Measurements from ENCODE around the gene RAPGEF3. TPM values are rescaled to one million over a fixed set of nuclear protein-coding genes. Genes with fewer than 3 reads are reported as not detected.

RAPGEF3 gene
- total and polyA plus RNA-seq, 4 donors = 1.3 to 4.3 (median 1.4) TPM

- TF ChIP-seq CTCF (IDR thresholded peaks at IDR 0.05; ENCODE audit: low read depth, low read length, missing input control) = no peak
These were observed 32.1 kb upstream of the RAPGEF3 start (continued) for GRCh38 chr12:47790676-47791350.

- H3K4me3 ChIP-seq (ENCODE audit: low read depth in 1 of 3, low read length in 3 of 3) = no peak overlapping the region
These were observed 31.2 kb upstream of the RAPGEF3 start for GRCh38 chr12:47789712-47790489.

More at GRCh38 chr12:47789712-47790489, 31.2 kb upstream of the RAPGEF3 start:
- WGBS = 92% methylated on average over 22 of the region's 22 CpGs
- Histone ChIP-seq H3K27ac (ENCODE audit: low read depth in 1 of 2, low read length in 2 of 2) (no peak overlapping the region), H3K4me1 (ENCODE audit: control insufficient read depth in 4 of 4, insufficient read depth in 4 of 4, low read length in 3 of 4) (no peaks in the 10 kb centered on the region), H3K36me3 (ENCODE audit: control insufficient read depth in 4 of 4, insufficient read depth in 3 of 4, low read depth in 1 of 4, low read length in 3 of 4) (peaks cover 2 to 39% (median 4%) of the 10 kb centered on the region in 4 donors), H3K27me3 (ENCODE audit: control insufficient read depth in 4 of 4, insufficient read depth in 4 of 4, low read length in 3 of 4) (no peaks in the 10 kb centered on the region), H3K9me3 (ENCODE audit: control insufficient read depth in 4 of 4, low read length in 3 of 4) (no peaks in the 10 kb centered on the region), H3K9ac (ENCODE audit: low read depth in 1 of 2, low read length in 2 of 2) (no peak overlapping the region)
- TF ChIP-seq HNF4A (conservative IDR thresholded peaks at IDR 0.05) (no peak), GABPA (IDR thresholded peaks at IDR 0.05 in 1 of 2, conservative IDR thresholded peaks at IDR 0.05 in 1 of 2) (no peak), MAX (IDR thresholded peaks at IDR 0.05) (no peak), ZBTB33 (IDR thresholded peaks at IDR 0.05) (no peak), REST (IDR thresholded peaks at IDR 0.05) (no peak), FOXA1 (IDR thresholded peaks at IDR 0.05) (no peak), FOXA2 (IDR thresholded peaks at IDR 0.05) (no peak), ATF3 (IDR thresholded peaks at IDR 0.05) (no peak), EGR1 (IDR thresholded peaks at IDR 0.05; ENCODE audit: low read depth in 2 of 2) (no peak), RAD21 (IDR thresholded peaks at IDR 0.05) (no peak), NR2F2 (IDR thresholded peaks at IDR 0.05) (no peak), HNF4G (IDR thresholded peaks at IDR 0.05) (no peak), YY1 (IDR thresholded peaks at IDR 0.05) (no peak), SP1 (IDR thresholded peaks at IDR 0.05) (no peak), CTCF (IDR thresholded peaks at IDR 0.05; ENCODE audit: low read depth, low read length, missing input control) (no peak), RXRA (IDR thresholded peaks at IDR 0.05) (no peak), JUND (IDR thresholded peaks at IDR 0.05) (no peak), TAF1 (conservative IDR thresholded peaks at IDR 0.05) (no peak)
- no peak for DNase-seq (ENCODE audit: low spot score)
